Raji (cell line): ENCODE data around the gene HNRNPA3.

Experiments used
- POLR2A ChIP-seq: IDR thresholded peaks from 2 replicates; pipeline ENCODE4 v1.6.1; 2011; ENCODE audit warnings: low read depth, low read length, control low read depth; ENCODE audit not compliant: insufficient read depth

The HNRNPA3 gene

GRCh38 chr2:177242121-177242987 is 29.8 kb downstream of the HNRNPA3 start:
- TF ChIP-seq POLR2A, result no peak

- no peak for TF ChIP-seq POLR2A
Observed at GRCh38 chr2:177243073-177243472, 30.5 kb downstream of the HNRNPA3 start.

DNA sequence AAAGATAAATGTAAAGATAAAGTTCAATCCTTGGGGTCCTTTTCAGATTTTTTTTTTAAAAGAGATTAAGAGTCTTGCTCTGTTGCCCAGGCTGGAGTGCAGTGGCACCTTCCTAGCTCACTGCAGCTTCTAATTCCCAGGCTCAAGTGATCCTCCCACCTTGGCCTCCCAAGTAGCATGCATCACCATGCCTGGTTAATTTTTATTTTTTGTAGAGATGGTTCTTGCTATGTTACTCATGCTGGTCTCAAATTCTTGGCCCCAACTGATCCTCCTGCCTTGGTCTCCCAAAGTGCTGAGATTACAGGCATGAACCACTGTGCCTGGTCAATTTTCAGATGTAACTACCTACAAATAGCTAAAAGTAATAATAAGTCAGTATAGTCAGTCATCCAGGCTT is 30.9 kb downstream of the HNRNPA3 start:
- no peak for TF ChIP-seq POLR2A

GRCh38 chr2:177244244-177244771 is 31.7 kb downstream of the HNRNPA3 start:
- no peak for TF ChIP-seq POLR2A

- no peak for TF ChIP-seq POLR2A
Observed at GRCh38 chr2:177245010-177245422, 32.4 kb downstream of the HNRNPA3 start.

GRCh38 chr2:177246000-177246399 is 33.4 kb downstream of the HNRNPA3 start:
- no peak for TF ChIP-seq POLR2A

DNA sequence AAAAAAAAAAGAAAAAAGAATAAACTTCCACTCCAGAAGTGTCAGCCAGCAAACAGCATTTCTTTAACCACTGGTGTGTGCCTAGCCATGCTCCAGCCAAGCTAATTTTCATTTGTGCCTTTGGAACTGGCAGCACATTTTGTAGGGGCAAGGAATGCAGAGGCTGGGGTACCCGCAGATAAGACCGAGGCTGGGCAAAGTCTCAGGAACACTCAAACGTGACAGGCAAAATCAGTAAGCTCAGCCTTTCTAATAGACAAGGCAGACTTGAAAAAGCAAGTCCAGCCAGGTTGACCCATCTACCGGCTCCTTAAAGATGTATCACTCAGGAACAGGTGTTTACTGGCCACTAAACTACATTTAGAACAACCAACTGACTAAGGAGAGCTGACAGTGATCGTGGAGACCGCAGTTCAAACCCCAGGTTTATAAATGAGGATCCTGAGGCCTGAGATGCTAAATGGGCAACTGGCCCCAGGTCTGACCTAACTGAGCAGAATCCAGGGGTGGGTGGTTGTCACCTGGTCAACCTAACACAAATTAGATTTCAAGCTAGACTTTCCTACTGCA is 35.2 kb downstream of the HNRNPA3 start:
- TF ChIP-seq POLR2A, result no peak

GRCh38 chr2:177249038-177249437 is 36.4 kb downstream of the HNRNPA3 start:
- no peak for TF ChIP-seq POLR2A

DNA sequence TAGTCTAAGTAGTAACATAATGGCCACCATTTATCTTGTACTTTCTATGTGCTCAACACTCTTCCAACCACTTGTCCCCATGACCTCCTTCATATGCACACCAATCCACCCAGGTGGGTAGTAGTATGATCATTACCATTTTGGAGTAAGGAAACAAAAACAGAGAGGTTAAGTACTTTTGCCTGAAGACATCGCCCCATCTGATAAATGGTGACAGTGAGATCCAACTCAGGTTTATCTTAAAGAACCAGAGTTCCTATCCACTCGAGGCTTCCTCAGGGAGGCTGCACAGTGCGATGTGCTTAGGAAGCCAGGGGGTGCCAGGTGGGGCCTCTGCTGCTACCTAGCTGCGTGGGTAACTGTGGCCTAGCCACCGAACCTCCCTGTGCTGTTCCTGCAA is 37.9 kb downstream of the HNRNPA3 start:
- no peak for TF ChIP-seq POLR2A

- no peak for TF ChIP-seq POLR2A
Observed at GRCh38 chr2:177251165-177251542, 38.6 kb downstream of the HNRNPA3 start.

GRCh38 chr2:177252808-177253531 is 40.4 kb downstream of the HNRNPA3 start:
- no peak for TF ChIP-seq POLR2A

- TF ChIP-seq POLR2A, result no peak
Observed at GRCh38 chr2:177253704-177254103, 41.1 kb downstream of the HNRNPA3 start.

DNA sequence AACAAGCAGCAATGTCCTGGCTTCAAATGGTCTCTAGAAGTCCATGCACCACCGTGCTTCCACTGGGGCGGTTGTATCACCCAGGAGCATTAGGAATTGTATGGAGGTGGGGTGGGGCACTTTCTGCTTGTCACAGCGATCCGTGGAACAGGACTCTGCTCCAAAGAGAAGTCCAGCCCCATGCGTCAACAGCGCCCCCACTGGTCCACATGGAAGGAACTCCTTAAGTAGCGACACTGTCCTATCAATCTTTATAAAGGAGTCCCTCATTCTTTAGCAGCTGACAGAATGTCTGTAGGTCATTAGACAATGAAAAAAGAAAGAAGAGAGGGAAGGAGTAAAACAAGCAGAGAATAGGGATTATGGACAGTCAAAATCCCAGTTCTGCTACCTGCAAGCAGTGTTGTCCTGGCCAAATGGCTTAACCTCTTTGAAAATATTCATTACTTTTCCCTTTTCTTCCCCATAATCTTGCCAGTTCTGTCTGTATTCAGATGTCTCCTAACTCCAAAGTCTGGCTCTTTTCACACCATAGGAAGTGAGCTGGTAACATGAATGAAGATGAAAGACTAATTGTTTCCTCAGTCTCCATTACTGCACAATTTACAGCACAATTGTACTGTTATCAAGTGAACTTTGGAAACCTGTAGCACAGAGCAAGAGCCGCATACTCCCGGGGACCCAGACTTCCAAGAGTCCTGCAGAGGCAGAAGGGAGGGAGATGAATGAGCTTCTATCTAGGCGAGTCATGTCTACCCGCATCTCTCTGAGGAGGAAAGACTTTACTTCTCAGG is 42.0 kb downstream of the HNRNPA3 start:
- TF ChIP-seq POLR2A, result no peak

DNA sequence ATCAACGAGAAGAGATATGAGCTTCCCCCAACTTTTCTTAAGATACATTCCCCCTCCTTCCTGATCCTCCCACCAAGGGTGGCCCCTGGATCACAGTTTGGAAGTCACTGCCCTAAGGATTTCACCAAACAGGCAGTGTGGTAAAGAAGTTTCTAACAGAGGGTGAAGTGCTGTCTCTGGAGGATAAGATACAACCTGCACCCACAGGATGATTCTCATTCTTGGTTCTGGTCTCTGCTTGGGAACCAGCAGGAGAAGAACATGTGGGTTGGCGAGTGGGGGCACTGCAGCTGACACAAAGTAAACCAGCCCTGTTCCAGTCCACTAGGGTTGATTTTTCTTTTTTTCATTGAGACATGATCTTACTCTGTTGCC is 42.6 kb downstream of the HNRNPA3 start:
- TF ChIP-seq POLR2A, result no peak

- TF ChIP-seq POLR2A, result no peak
Observed at GRCh38 chr2:177256026-177256425, 43.4 kb downstream of the HNRNPA3 start.
